ENCODE measurements around the gene SLC16A2.

- TF ChIP-seq CTCF (IDR thresholded peaks at IDR 0.05; ENCODE audit: low read depth, low read length): no peak
- no peak for TF ChIP-seq POLR2A (IDR thresholded peaks at IDR 0.05; ENCODE audit: extremely low read depth, insufficient read length)
- TF ChIP-seq MAX (IDR thresholded peaks at IDR 0.05; ENCODE audit: low read depth, low read length): no peak
Observed at GRCh38 chrX:74540635-74541249, 119.4 kb downstream of the SLC16A2 start.
